MCF 10A (cell line): ENCODE results near the gene ABHD16A. TPM values are rescaled to one million over a fixed set of nuclear protein-coding genes. Genes with fewer than 3 reads are reported as not detected.

Source experiments
- BruUV-seq: library from RNA; stranded (reverse); fragments of 400-500 nt; replicated peaks from 2 replicates; lab custom pipeline; 2021; lab: Mats Ljungman, UMichigan
- CTCF ChIA-PET: fragments of 300-600 bp; sonication (Branson Sonifier 250); formaldehyde crosslinking; extraction: SDS; loops from one replicate; lab custom pipeline; 2021; ENCODE audit warnings: antibody characterized with exemption, inconsistent platforms; lab: Yijun Ruan, JAX
- POLR2A ChIA-PET: fragments of 300-600, 350-650 bp; sonication (Branson Sonifier 250); formaldehyde crosslinking; extraction: SDS; loops from one replicate; lab custom pipeline; 2020; ENCODE audit warnings: antibody characterized with exemption, inconsistent platforms; lab: Yijun Ruan, JAX
- DNase-seq: peaks from one replicate; pipeline ENCODE4 v3.0.0-alpha.2; 2018; ENCODE audit not compliant: unreplicated experiment
- H3K27ac Mint-ChIP-seq: one replicate; pipeline ENCODE4 v1.8.0; 2022; ENCODE audit warnings: mild to moderate bottlenecking, low read depth, mixed read lengths; ENCODE audit not compliant: unreplicated experiment
- H3K27me3 Mint-ChIP-seq: one replicate; pipeline ENCODE4 v1.8.0; 2022; ENCODE audit warnings: mixed read lengths; ENCODE audit not compliant: insufficient read depth, unreplicated experiment
- H3K36me3 Mint-ChIP-seq: one replicate; pipeline ENCODE4 v1.8.0; 2022; ENCODE audit warnings: mild to moderate bottlenecking, moderate library complexity, mixed read lengths; ENCODE audit not compliant: insufficient read depth, unreplicated experiment
- H3K4me1 Mint-ChIP-seq: one replicate; pipeline ENCODE4 v1.8.0; 2022; ENCODE audit warnings: mixed read lengths; ENCODE audit not compliant: insufficient read depth, unreplicated experiment
- H3K4me3 Mint-ChIP-seq: one replicate; pipeline ENCODE4 v1.8.0; 2022; ENCODE audit warnings: mild to moderate bottlenecking, moderate library complexity, mixed read lengths; ENCODE audit not compliant: unreplicated experiment
- H3K9me3 Mint-ChIP-seq: one replicate; pipeline ENCODE4 v1.8.0; 2022; ENCODE audit warnings: mixed read lengths; ENCODE audit not compliant: unreplicated experiment
- CTCF ChIP-seq: fragments of 200-600 bp; IDR thresholded peaks from one replicate; pipeline ENCODE4 v1.8.0; 2022; ENCODE audit warnings: antibody characterized with exemption, mild to moderate bottlenecking; ENCODE audit not compliant: unreplicated experiment
- intact Hi-C: fragments of 100-400 bp; cut with micrococcal nuclease; formaldehyde crosslinking; loops from 2 replicates; pipeline ENCODE4 v1.14.1; 2022
- total RNA-seq: library from RNA; stranded (reverse); gene quantifications from 2 replicates; pipeline ENCODE4 v1.2.3, GENCODE V29; 2022

Gene ABHD16A
- total RNA-seq, 1 experiment from 2014 or later = 32.1 TPM

GRCh38 chr6:31725502-31726350 lies 22.6 kb upstream of the ABHD16A start:
- intact Hi-C loops = no loop called here
- Mint-ChIP-seq H3K27ac (no peak overlapping the region), H3K4me3 (no peak overlapping the region), H3K36me3 (peaks cover 6% of the 10 kb centered on the region), H3K27me3 (no peaks in the 10 kb centered on the region), H3K9me3 (no peaks in the 10 kb centered on the region), H3K4me1 (peaks cover 7% of the 10 kb centered on the region)
- no peak for TF ChIP-seq CTCF
- POLR2A ChIA-PET = interaction anchor here (0.6 to 2.1 kb wide), 3 partner anchors 11 to 48 kb away, joined by 3 to 7 read pairs (median 3); partner anchors contain the start of gene CLIC1
- BruUV-seq = no TSS peak
- no peak for DNase-seq
- CTCF ChIA-PET = interaction anchor here (0.6 to 1.2 kb wide), 2 partner anchors 45 to 1022 kb away, joined by 3 read pairs; no protein-coding TSS in a partner anchor

- no peak overlapping the region for H3K4me3 Mint-ChIP-seq
- intact Hi-C loops = no loop called here
- no TSS peak for BruUV-seq
- no peak overlapping the region for H3K27ac Mint-ChIP-seq
- no peak for DNase-seq
- no peaks in the 10 kb centered on the region for H3K9me3 Mint-ChIP-seq
- no peaks in the 10 kb centered on the region for H3K36me3 Mint-ChIP-seq
- TF ChIP-seq CTCF = no peak
- ChIA-PET CTCF (interaction anchor here (0.6 to 1.2 kb wide), 4 partner anchors 47 to 413 kb away, joined by 3 read pairs; no protein-coding TSS in a partner anchor), POLR2A (interaction anchor here (2.1 kb wide), 1 partner anchor 13 kb away, joined by 7 read pairs; the partner anchor contains the start of gene CLIC1)
- H3K27me3 Mint-ChIP-seq = no peaks in the 10 kb centered on the region
- peaks cover 7% of the 10 kb centered on the region for H3K4me1 Mint-ChIP-seq
These were observed 21.0 kb upstream of the ABHD16A start for GRCh38 chr6:31723980-31724691.

GRCh38 chr6:31723245-31723979 lies 20.3 kb upstream of the ABHD16A start, which contains the start of gene MPIG6B:
MPIG6B (plus strand) TSS chr6:31723373; CDS start chr6:31723384, 11 bp downstream.
- CTCF ChIA-PET = interaction anchor here (0.6 to 1.1 kb wide), 3 partner anchors 46 to 414 kb away, joined by 3 read pairs; no protein-coding TSS in a partner anchor
- Mint-ChIP-seq H3K9me3 (no peaks in the 10 kb centered on the region), H3K4me3 (no peak within 1 kb of the TSS), H3K27ac (no peak within 1 kb of the TSS), H3K27me3 (no peaks in the 10 kb centered on the region), H3K4me1 (peaks cover 5% of the 10 kb centered on the region), H3K36me3 (no peaks in the 10 kb centered on the region)
- no peak for DNase-seq
- no TSS peak for BruUV-seq
- no peak for TF ChIP-seq CTCF
- POLR2A ChIA-PET = interaction anchor here (1.3 kb wide), 1 partner anchor 104 kb away, joined by 5 read pairs; the partner anchor contains the start of gene HSPA1B
- intact Hi-C loops = no loop called here
